ENCODE results near the gene LELP1. TPM values are rescaled to one million over a fixed set of nuclear protein-coding genes. Genes with fewer than 3 reads are reported as not detected.

The LELP1 gene
- total and polyA plus RNA-seq, 10 of the 15 experiments (the other 5 are each of a cell fraction or from before 2014, with no cell fraction given): not detected

GRCh38 chr1:153233448-153233847 is 30.2 kb downstream of the LELP1 start:
- TF ChIP-seq NR2C1 (IDR thresholded peaks at IDR 0.05) (0 out of 2 replicates have a peak, but pooled peaks have one; percentile 24), NR2F1 (conservative IDR thresholded peaks at IDR 0.05) (peak; percentile 67), PAX5 (IDR thresholded peaks at IDR 0.05; ENCODE audit: borderline replicate concordance, low read depth, low read length) (no peak)
- POLR2A ChIA-PET: interaction anchor here (1.1 to 2.0 kb wide), 5 partner anchors 12 to 113 kb away, joined by 3 to 9 read pairs (median 5); partner anchors contain the start of gene LORICRIN
- intact Hi-C loops (cut with micrococcal nuclease; ENCODE audit: unreplicated experiment): no loop called here
- H3K27ac ChIP-seq (ENCODE audit: control insufficient read depth, insufficient read depth): no peak overlapping the region
- FAIRE-seq: no peak
- ATAC-seq: peak; percentile 64
- H3K27me3 ChIP-seq (replicated peaks in 1 of 2; ENCODE audit: control insufficient read depth in 2 of 2, insufficient read depth in 2 of 2, low read length in 1 of 2): no peaks in the 10 kb centered on the region; a peak in 3 of 4 replicates
- no peaks in the 10 kb centered on the region for H4K20me1 ChIP-seq (ENCODE audit: control insufficient read depth, insufficient read depth)
- H3K9ac ChIP-seq (ENCODE audit: control insufficient read depth, insufficient read depth, low read length): no peak overlapping the region
- RAD21 ChIA-PET (ENCODE audit: unreplicated experiment): interaction anchor here (0.5 to 3.2 kb wide), 17 partner anchors 9 to 580 kb away, joined by 3 to 31 read pairs (median 7); partner anchors contain the start of gene LORICRIN
- no peaks in the 10 kb centered on the region for H3K79me2 ChIP-seq (ENCODE audit: control insufficient read depth, insufficient read depth, low read length)
- H3K4me1 ChIP-seq (ENCODE audit: control insufficient read depth, insufficient read depth, low read length): no peaks in the 10 kb centered on the region
- SMC1A ChIA-PET (ENCODE audit: uncharacterized antibody, unreplicated experiment): interaction anchor here (0.7 to 4.2 kb wide), 23 partner anchors 9 to 122 kb away, joined by 3 to 42 read pairs (median 6); partner anchors contain the start of gene LORICRIN
- no peaks in the 10 kb centered on the region; the same call in 2 of the 3 replicates for H3K9me3 ChIP-seq (replicated peaks; ENCODE audit: control insufficient read depth, insufficient read depth, low read length)
- CTCF ChIA-PET: interaction anchor here (0.6 to 3.7 kb wide), 28 partner anchors 10 to 401 kb away, joined by 3 to 38 read pairs (median 5); partner anchors contain the start of genes CHTOP, LORICRIN and PGLYRP4
- WGBS (ENCODE audit: insufficient coverage, insufficient replicate concordance, low lambda C conversion rate, missing lambda C conversion rate): 0% methylated on average over 1 of the region's 1 CpG
- in situ Hi-C loops (cut with MboI): no loop called here
- no peak overlapping the region for H3K4me3 ChIP-seq
- no peaks in the 10 kb centered on the region for H3K36me3 ChIP-seq (ENCODE audit: control insufficient read depth in 2 of 2, insufficient read depth in 2 of 2, low read length in 1 of 2)
- no peak for DNase-seq (ENCODE audit: low read depth, low spot score)
- no TSS peak for BruUV-seq (replicated peaks)
- no peak overlapping the region for H3K4me2 ChIP-seq (ENCODE audit: control insufficient read depth, insufficient read depth)
- no peak overlapping the region for H2AFZ ChIP-seq (ENCODE audit: control insufficient read depth, low read depth, low read length)

GRCh38 chr1:153238527-153238926 is 35.3 kb downstream of the LELP1 start:
- H3K27ac ChIP-seq (ENCODE audit: control insufficient read depth, insufficient read depth): no peak overlapping the region
- FAIRE-seq: no peak
- peak; percentile 68 for ATAC-seq
- no peak overlapping the region for H2AFZ ChIP-seq (ENCODE audit: control insufficient read depth, low read depth, low read length)
- no TSS peak for BruUV-seq (replicated peaks)
- H3K79me2 ChIP-seq (ENCODE audit: control insufficient read depth, insufficient read depth, low read length): no peaks in the 10 kb centered on the region
- RAD21 ChIA-PET (ENCODE audit: unreplicated experiment): interaction anchor here (1.2 to 1.6 kb wide), 4 partner anchors 24 to 369 kb away, joined by 3 to 5 read pairs (median 3); no protein-coding TSS in a partner anchor
- H3K4me2 ChIP-seq (ENCODE audit: control insufficient read depth, insufficient read depth): no peak overlapping the region
- WGBS (ENCODE audit: insufficient coverage, insufficient replicate concordance, low lambda C conversion rate, missing lambda C conversion rate): 36% methylated on average over 2 of the region's 2 CpGs
- H3K4me1 ChIP-seq (ENCODE audit: control insufficient read depth, insufficient read depth, low read length): no peaks in the 10 kb centered on the region
- H3K27me3 ChIP-seq (replicated peaks in 1 of 2; ENCODE audit: control insufficient read depth in 2 of 2, insufficient read depth in 2 of 2, low read length in 1 of 2): no peaks in the 10 kb centered on the region; a peak in 2 of 4 replicates
- no peaks in the 10 kb centered on the region for H4K20me1 ChIP-seq (ENCODE audit: control insufficient read depth, insufficient read depth)
- SMC1A ChIA-PET (ENCODE audit: uncharacterized antibody, unreplicated experiment): interaction anchor here (0.7 to 1.6 kb wide), 6 partner anchors 10 to 50 kb away, joined by 3 to 6 read pairs (median 4); no protein-coding TSS in a partner anchor
- H3K9me3 ChIP-seq (replicated peaks; ENCODE audit: control insufficient read depth, insufficient read depth, low read length): no peaks in the 10 kb centered on the region
- CTCF ChIA-PET: interaction anchor here (0.6 to 3.2 kb wide), 10 partner anchors 9 to 105 kb away, joined by 3 to 20 read pairs (median 6); no protein-coding TSS in a partner anchor
- no peak overlapping the region for H3K4me3 ChIP-seq
- no peak for DNase-seq (ENCODE audit: low read depth, low spot score)
- no peak overlapping the region for H3K9ac ChIP-seq (ENCODE audit: control insufficient read depth, insufficient read depth, low read length)
- H3K36me3 ChIP-seq (ENCODE audit: control insufficient read depth in 2 of 2, insufficient read depth in 2 of 2, low read length in 1 of 2): no peaks in the 10 kb centered on the region
- intact Hi-C loops (cut with micrococcal nuclease; ENCODE audit: unreplicated experiment) (loop anchor here (1.0 kb wide), 1 partner anchor 40 kb away; no protein-coding TSS in a partner anchor), in situ Hi-C loops (cut with MboI) (no loop called here)
- POLR2A ChIA-PET: no interaction called here
- TF ChIP-seq PRDM15 (CRISPR knock-in tag; IDR thresholded peaks at IDR 0.05) (no peak), SMC3 (IDR thresholded peaks at IDR 0.05; ENCODE audit: borderline replicate concordance, low read length) (peak; percentile 19; the same call in 1 of the 2 replicates), IKZF1 (conservative IDR thresholded peaks at IDR 0.05) (no peak), CTCF (IDR thresholded peaks at IDR 0.05 in 2 of 3, conservative IDR thresholded peaks at IDR 0.05 in 1 of 3; ENCODE audit: control insufficient read depth in 2 of 3, extremely low read depth in 1 of 3, insufficient read depth in 1 of 3, low read depth in 3 of 3, low read length in 3 of 3) (peak; percentile 24 to 42 (median 31); a peak in 5 of 6 replicates), ZBED1 (IDR thresholded peaks at IDR 0.05; ENCODE audit: borderline replicate concordance) (no peak), SMARCA5 (IDR thresholded peaks at IDR 0.05) (no peak), CEBPB (IDR thresholded peaks at IDR 0.05; ENCODE audit: borderline replicate concordance in 1 of 2, low read depth in 2 of 2, low read length in 2 of 2) (no peak), ZNF24 (IDR thresholded peaks at IDR 0.05) (no peak)

Data from GM12878 (cell line).